Activated T-cell treated with anti-CD3 and anti-CD28 coated beads for 24 hours (primary cell): ENCODE results near the gene FCMR.

Experiments
- DNase-seq: peaks from one replicate; pipeline ENCODE4 v3.0.0-alpha.2; 2020; ENCODE audit warnings: low read depth

Gene FCMR

GRCh38 chr1:206921772-206922265 lies at the start of gene FCMR:
FCMR (minus strand) TSS chr1:206921941; CDS start chr1:206921854, 87 bp downstream.
- no peak for DNase-seq

GRCh38 chr1:206971029-206971655 lies 49.4 kb upstream of the FCMR start:
- no peak for DNase-seq

GRCh38 chr1:206970446-206970845 lies 48.7 kb upstream of the FCMR start, which contains the start of gene FCAMR:
FCAMR (minus strand) TSS chr1:206970460; CDS start chr1:206970125, 335 bp downstream.
- DNase-seq: no peak

GRCh38 chr1:206969090-206969489 lies 47.3 kb upstream of the FCMR start:
- DNase-seq: no peak

GRCh38 chr1:206967096-206967849 lies 45.5 kb upstream of the FCMR start:
- DNase-seq: no peak

- DNase-seq: no peak
Observed at GRCh38 chr1:206965781-206966180, 44.0 kb upstream of the FCMR start.

GRCh38 chr1:206963740-206964139 lies 42.0 kb upstream of the FCMR start:
- DNase-seq: no peak

- DNase-seq: no peak
Observed at GRCh38 chr1:206963119-206963712, 41.5 kb upstream of the FCMR start.

- DNase-seq: no peak
Observed at GRCh38 chr1:206962272-206962671, 40.5 kb upstream of the FCMR start.

- no peak for DNase-seq
Observed at GRCh38 chr1:206961668-206962067, 39.9 kb upstream of the FCMR start.

GRCh38 chr1:206960676-206961386 lies 39.1 kb upstream of the FCMR start:
- no peak for DNase-seq

- DNase-seq: no peak
Observed at GRCh38 chr1:206958144-206958543, 36.4 kb upstream of the FCMR start.

- DNase-seq: no peak
Observed at GRCh38 chr1:206957639-206958038, 35.9 kb upstream of the FCMR start.

GRCh38 chr1:206955476-206956451 lies 34.0 kb upstream of the FCMR start:
- no peak for DNase-seq

- no peak for DNase-seq
Observed at GRCh38 chr1:206954459-206955342, 33.0 kb upstream of the FCMR start.

GRCh38 chr1:206953626-206954025 lies 31.9 kb upstream of the FCMR start:
- DNase-seq: no peak

- no peak for DNase-seq
Observed at GRCh38 chr1:206953126-206953525, 31.4 kb upstream of the FCMR start.

- no peak for DNase-seq
Observed at GRCh38 chr1:206952171-206952570, 30.4 kb upstream of the FCMR start.

- no peak for DNase-seq
Observed at GRCh38 chr1:206951318-206952100, 29.8 kb upstream of the FCMR start.
